HepG2 (cell line): ENCODE results near the gene PGS1. TPM values are rescaled to one million over a fixed set of nuclear protein-coding genes. Genes with fewer than 3 reads are reported as not detected.

ENCODE experiments used
- DR1 ChIP-seq: sonication (generic); formaldehyde crosslinking; IDR thresholded peaks from 2 replicates; pipeline ENCODE4 v1.8.0; 2021; ENCODE audit warnings: mild to moderate bottlenecking, missing genetic modification reagents, inconsistent platforms
- IKZF4 ChIP-seq: sonication (generic); formaldehyde crosslinking; IDR thresholded peaks from 2 replicates; pipeline ENCODE4 v1.5.1; 2020; ENCODE audit warnings: borderline replicate concordance, mild to moderate bottlenecking, low read depth, missing genetic modification reagents; ENCODE audit errors: not compliant biosample characterization
- KDM5A ChIP-seq: fragments of 200-600 bp; sonication (generic); IDR thresholded peaks from 2 replicates; pipeline ENCODE4 v1.7.0; 2018; ENCODE audit warnings: antibody characterized with exemption, mild to moderate bottlenecking, low read length, borderline replicate concordance
- MATR3 ChIP-seq: sonication (generic); formaldehyde crosslinking; IDR thresholded peaks from 2 replicates; pipeline ENCODE4 v1.4.0; 2020; ENCODE audit warnings: missing genetic modification reagents
- PCBP2 ChIP-seq: fragments of 200-400 bp; formaldehyde crosslinking; optimal IDR thresholded peaks from 2 replicates; pipeline ENCODE3; 2018; ENCODE audit warnings: low read length, low read depth; ENCODE audit not compliant: poor library complexity, severe bottlenecking
- POGZ ChIP-seq: sonication (generic); formaldehyde crosslinking; IDR thresholded peaks from 2 replicates; pipeline ENCODE4 v1.4.0; 2020; ENCODE audit warnings: mild to moderate bottlenecking, missing genetic modification reagents
- REXO4 ChIP-seq: sonication (generic); formaldehyde crosslinking; IDR thresholded peaks from 2 replicates; pipeline ENCODE4 v1.8.0; 2022; ENCODE audit warnings: missing genetic modification reagents, mild to moderate bottlenecking, borderline replicate concordance
- SMAD3 ChIP-seq: sonication (generic); formaldehyde crosslinking; IDR thresholded peaks from 2 replicates; pipeline ENCODE4 v1.4.0; 2020; ENCODE audit warnings: missing genetic modification reagents
- TP53 ChIP-seq: sonication (generic); formaldehyde crosslinking; conservative IDR thresholded peaks from 2 replicates; pipeline ENCODE4 v1.4.0; 2020; ENCODE audit warnings: missing genetic modification reagents
- ZBTB42 ChIP-seq: sonication (generic); formaldehyde crosslinking; IDR thresholded peaks from 2 replicates; pipeline ENCODE4 v1.5.0; 2020; ENCODE audit warnings: mild to moderate bottlenecking, missing genetic modification reagents
- ZNF431 ChIP-seq: sonication (generic); formaldehyde crosslinking; IDR thresholded peaks from 2 replicates; pipeline ENCODE4 v1.9.0; 2022; ENCODE audit warnings: missing genetic modification reagents, low read depth, mild to moderate bottlenecking, borderline replicate concordance
- ZNF766 ChIP-seq: sonication (generic); formaldehyde crosslinking; IDR thresholded peaks from 2 replicates; pipeline ENCODE4 v1.5.0; 2020; ENCODE audit warnings: missing genetic modification reagents, borderline replicate concordance
- ZNF878 ChIP-seq: sonication (generic); formaldehyde crosslinking; IDR thresholded peaks from 2 replicates; pipeline ENCODE4 v1.8.1; 2023; ENCODE audit warnings: mild to moderate bottlenecking, missing genetic modification reagents, moderate library complexity
- polyA plus RNA-seq, 8 experiments: library from polyadenylated mRNA; depleted of rRNA in 3 of 8; stranded (reverse) in 7 of 8; unstranded in 1 of 8; fragments of >200 nt; fragmentation: Illumina TruSeq in 4 of 8; extraction: Trizol in 4 of 8; gene quantifications; 2 replicates each; pipeline versions ENCODE4 v1.2.1 to v1.2.3, GENCODE V29; 2011 to 2016; ENCODE audit warnings: low read depth in 4 of 8, missing spikeins in 1 of 8, mixed read lengths in 1 of 8; ENCODE audit not compliant: insufficient read depth in 1 of 8
- total RNA-seq, 5 experiments: library from RNA; depleted of rRNA; stranded (reverse); fragments of >200 nt; fragmentation: Illumina TruSeq; extraction: Trizol; gene quantifications; 2 replicates each; pipeline ENCODE4 v1.2.3, GENCODE V29; 2016; ENCODE audit warnings: low read depth in 1 of 5
- TF ChIP-seq, protein P1 (sequence below), 2 experiments: sonication (generic) in 1 of 2; formaldehyde crosslinking in 1 of 2; IDR thresholded peaks; 2 replicates each; pipeline versions ENCODE4 v1.4.0 to v1.6.1; 2016 to 2020; ENCODE audit warnings: borderline replicate concordance in 1 of 2, low read depth in 1 of 2, mild to moderate bottlenecking in 1 of 2, missing genetic modification reagents in 1 of 2
- TF ChIP-seq, protein P2 (sequence below): sonication (generic); formaldehyde crosslinking; IDR thresholded peaks from 2 replicates; pipeline ENCODE4 v1.8.1; 2023; ENCODE audit warnings: mild to moderate bottlenecking, moderate library complexity, missing genetic modification reagents
- TF ChIP-seq, protein P3 (sequence below): sonication (generic); formaldehyde crosslinking; IDR thresholded peaks from 2 replicates; pipeline ENCODE4 v1.5.0; 2020; ENCODE audit warnings: mild to moderate bottlenecking, missing genetic modification reagents

PGS1 gene
- total and polyA plus RNA-seq, 2 of the 13 experiments (the other 11 are each of a cell fraction or from before 2014, with no cell fraction given) = 25.9 to 31.5 TPM

DNA sequence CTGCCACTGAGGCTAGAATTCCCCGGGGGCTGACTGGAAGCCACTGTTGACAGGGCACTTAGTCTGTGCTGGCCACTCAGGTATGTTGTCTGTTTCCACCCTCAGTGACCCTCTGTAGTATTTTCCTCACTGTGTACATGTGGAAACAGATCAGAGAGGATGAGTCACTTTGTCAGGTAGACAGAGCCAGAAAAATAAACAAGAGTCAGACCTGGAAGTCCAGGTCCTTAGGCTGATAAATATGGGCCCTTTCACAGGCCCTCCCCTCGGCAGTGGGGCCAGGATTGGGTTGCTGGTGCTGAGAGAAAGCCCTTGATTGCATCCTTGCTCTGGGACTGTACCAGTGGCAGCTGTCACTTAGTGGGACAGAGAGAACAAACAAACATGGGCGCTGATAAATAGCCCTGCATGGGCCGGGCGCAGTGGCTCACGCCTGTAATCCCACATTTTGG, 21.3 kb downstream of the PGS1 start (continued):
- TF ChIP-seq TP53 (CRISPR knock-in tag) (no peak), KDM5A (no peak), ZNF431 (CRISPR knock-in tag) (no peak; the same call in 1 of the 2 replicates), REXO4 (CRISPR knock-in tag) (no peak), ZNF766 (CRISPR knock-in tag) (no peak), ZNF878 (no peak), POGZ (peak; percentile 22; the same call in 1 of the 2 replicates), ZBTB42 (CRISPR knock-in tag) (no peak), DR1 (CRISPR knock-in tag) (no peak), PCBP2 (no peak), IKZF4 (CRISPR knock-in tag) (no peak), SMAD3 (CRISPR knock-in tag) (no peak), MATR3 (no peak)
- TF ChIP-seq, protein P1, sequence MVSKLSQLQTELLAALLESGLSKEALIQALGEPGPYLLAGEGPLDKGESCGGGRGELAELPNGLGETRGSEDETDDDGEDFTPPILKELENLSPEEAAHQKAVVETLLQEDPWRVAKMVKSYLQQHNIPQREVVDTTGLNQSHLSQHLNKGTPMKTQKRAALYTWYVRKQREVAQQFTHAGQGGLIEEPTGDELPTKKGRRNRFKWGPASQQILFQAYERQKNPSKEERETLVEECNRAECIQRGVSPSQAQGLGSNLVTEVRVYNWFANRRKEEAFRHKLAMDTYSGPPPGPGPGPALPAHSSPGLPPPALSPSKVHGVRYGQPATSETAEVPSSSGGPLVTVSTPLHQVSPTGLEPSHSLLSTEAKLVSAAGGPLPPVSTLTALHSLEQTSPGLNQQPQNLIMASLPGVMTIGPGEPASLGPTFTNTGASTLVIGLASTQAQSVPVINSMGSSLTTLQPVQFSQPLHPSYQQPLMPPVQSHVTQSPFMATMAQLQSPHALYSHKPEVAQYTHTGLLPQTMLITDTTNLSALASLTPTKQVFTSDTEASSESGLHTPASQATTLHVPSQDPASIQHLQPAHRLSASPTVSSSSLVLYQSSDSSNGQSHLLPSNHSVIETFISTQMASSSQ (IDR thresholded peaks at IDR 0.05; ENCODE audit: low read depth) = peak; percentile 16; the same call in 1 of the 2 replicates
- TF ChIP-seq, protein P1 (CRISPR knock-in tag; IDR thresholded peaks at IDR 0.05; ENCODE audit: borderline replicate concordance) = no peak
- TF ChIP-seq, protein P2, sequence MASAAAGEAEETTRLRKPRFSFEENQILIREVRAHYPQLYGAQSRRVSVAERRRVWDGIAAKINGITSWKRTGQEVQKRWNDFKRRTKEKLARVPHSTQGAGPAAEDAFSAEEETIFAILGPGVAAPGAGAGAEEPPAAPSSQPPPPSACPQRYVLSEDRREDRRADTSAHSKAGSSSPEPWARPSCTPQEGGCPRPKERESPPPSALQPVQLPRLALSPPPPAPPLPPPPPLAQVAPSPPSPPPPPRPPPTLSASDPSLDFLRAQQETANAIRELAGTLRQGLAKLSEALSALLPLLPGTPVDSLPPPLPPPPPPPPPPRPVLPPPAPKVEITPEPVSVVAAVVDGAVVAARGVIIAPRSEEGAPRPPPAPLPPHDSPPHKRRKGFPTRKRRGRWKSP = no peak
- TF ChIP-seq, protein P3, sequence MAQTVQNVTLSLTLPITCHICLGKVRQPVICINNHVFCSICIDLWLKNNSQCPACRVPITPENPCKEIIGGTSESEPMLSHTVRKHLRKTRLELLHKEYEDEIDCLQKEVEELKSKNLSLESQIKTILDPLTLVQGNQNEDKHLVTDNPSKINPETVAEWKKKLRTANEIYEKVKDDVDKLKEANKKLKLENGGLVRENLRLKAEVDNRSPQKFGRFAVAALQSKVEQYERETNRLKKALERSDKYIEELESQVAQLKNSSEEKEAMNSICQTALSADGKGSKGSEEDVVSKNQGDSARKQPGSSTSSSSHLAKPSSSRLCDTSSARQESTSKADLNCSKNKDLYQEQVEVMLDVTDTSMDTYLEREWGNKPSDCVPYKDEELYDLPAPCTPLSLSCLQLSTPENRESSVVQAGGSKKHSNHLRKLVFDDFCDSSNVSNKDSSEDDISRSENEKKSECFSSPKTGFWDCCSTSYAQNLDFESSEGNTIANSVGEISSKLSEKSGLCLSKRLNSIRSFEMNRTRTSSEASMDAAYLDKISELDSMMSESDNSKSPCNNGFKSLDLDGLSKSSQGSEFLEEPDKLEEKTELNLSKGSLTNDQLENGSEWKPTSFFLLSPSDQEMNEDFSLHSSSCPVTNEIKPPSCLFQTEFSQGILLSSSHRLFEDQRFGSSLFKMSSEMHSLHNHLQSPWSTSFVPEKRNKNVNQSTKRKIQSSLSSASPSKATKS = no peak
